Thymus (tissue), 11 donors: ENCODE data around the gene IQGAP3. TPM values are rescaled to one million over a fixed set of nuclear protein-coding genes. Genes with fewer than 3 reads are reported as not detected.

Experiments
- DNase-seq, 9 donors: peaks; one replicate each; pipeline ENCODE4 v3.0.0-alpha.2; 2013; ENCODE audit warnings: low spot score in 9 of 9, low read depth in 6 of 9, missing footprints in 1 of 9
- H3K27ac ChIP-seq, 2 donors: one replicate each; pipeline ENCODE4 v1.5.1; 2013; ENCODE audit warnings: control low read depth in 1 of 2, low read depth in 1 of 2, low read length in 1 of 2, mild to moderate bottlenecking in 1 of 2, moderate library complexity in 1 of 2
- H3K27me3 ChIP-seq, 2 donors: one replicate each; pipeline ENCODE4 v1.5.1; 2013; ENCODE audit warnings: low read length in 1 of 2; ENCODE audit not compliant: control insufficient read depth in 2 of 2, insufficient read depth in 1 of 2
- H3K36me3 ChIP-seq, 2 donors: one replicate each; pipeline ENCODE4 v1.5.1; 2013; ENCODE audit warnings: low read length in 1 of 2, mild to moderate bottlenecking in 1 of 2, moderate library complexity in 1 of 2; ENCODE audit not compliant: control insufficient read depth in 2 of 2, insufficient read depth in 2 of 2
- H3K4me1 ChIP-seq, 2 donors: one replicate each; pipeline ENCODE4 v1.5.1; 2013; ENCODE audit warnings: low read length in 2 of 2; ENCODE audit not compliant: control insufficient read depth in 2 of 2, insufficient read depth in 2 of 2
- H3K4me3 ChIP-seq, 2 donors: one replicate each; pipeline ENCODE4 v1.5.1; 2013; ENCODE audit warnings: low read length in 2 of 2, control low read depth in 1 of 2, mild to moderate bottlenecking in 1 of 2
- H3K9me3 ChIP-seq, 2 donors: one replicate each; pipeline ENCODE4 v1.5.1; 2013; ENCODE audit warnings: low read length in 1 of 2, mild to moderate bottlenecking in 1 of 2; ENCODE audit not compliant: control insufficient read depth in 2 of 2, insufficient read depth in 1 of 2
- WGBS: extraction: QIAGEN DNeasy Blood & Tissue Kit; methylation state at CpG from one replicate; pipeline ENCODE4 v1.1.7; 2013; 5-methylcytosine and 5-hydroxymethylcytosine counted together
- polyA plus RNA-seq: library from polyadenylated mRNA; stranded (reverse); fragments of 200-250 nt; gene quantifications from one replicate; pipeline ENCODE4 v1.2.3, GENCODE V29; 2013
- total RNA-seq: library from RNA; stranded (reverse); fragments of 120-200 nt; gene quantifications from one replicate; pipeline ENCODE4 v1.2.4, GENCODE V29; 2013
- donor health status: healthy.

IQGAP3 gene
- total and polyA plus RNA-seq, 2 donors = 1.0 to 2.5 TPM

DNA sequence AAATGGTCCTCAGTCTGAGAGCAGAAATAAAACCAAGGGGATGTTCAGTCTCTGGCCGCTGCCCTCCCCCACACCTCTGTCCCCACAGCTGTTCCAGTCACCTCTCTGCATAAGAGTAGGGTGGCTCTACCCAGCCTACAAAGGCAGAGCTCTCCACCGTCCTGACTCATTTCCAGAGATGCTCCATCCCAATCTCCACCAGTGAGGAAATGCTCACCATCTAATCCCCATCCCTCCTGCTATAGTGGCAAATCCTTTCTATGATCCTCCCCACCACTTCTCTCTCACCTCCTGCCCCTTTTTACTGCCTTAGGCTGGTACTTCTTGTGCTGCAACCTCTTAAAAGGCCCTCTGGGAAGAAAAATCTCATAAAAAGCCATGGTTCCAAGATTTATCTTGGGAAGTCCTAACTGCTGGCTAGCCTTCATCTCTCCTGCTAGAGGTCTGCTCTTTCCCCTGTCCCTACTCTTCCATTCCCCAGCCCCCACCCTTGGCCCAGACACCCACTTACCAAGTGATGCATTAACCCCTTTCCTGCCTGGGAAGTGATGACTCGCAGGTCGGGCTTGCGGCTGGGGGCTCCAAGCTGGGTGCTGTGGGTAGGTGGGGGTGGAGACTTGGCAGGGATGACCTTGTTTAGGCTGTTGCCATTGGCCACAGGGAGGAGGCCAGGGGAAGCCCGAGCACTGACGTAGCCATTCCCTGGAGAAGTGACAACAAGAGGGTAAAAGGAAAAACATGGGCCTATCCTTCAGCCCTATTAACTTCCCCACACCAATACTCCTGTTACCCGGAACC is 95.7 kb downstream of the IQGAP3 start:
- 88% methylated on average over 8 of the region's 8 CpGs for WGBS
- no peak for DNase-seq

DNA sequence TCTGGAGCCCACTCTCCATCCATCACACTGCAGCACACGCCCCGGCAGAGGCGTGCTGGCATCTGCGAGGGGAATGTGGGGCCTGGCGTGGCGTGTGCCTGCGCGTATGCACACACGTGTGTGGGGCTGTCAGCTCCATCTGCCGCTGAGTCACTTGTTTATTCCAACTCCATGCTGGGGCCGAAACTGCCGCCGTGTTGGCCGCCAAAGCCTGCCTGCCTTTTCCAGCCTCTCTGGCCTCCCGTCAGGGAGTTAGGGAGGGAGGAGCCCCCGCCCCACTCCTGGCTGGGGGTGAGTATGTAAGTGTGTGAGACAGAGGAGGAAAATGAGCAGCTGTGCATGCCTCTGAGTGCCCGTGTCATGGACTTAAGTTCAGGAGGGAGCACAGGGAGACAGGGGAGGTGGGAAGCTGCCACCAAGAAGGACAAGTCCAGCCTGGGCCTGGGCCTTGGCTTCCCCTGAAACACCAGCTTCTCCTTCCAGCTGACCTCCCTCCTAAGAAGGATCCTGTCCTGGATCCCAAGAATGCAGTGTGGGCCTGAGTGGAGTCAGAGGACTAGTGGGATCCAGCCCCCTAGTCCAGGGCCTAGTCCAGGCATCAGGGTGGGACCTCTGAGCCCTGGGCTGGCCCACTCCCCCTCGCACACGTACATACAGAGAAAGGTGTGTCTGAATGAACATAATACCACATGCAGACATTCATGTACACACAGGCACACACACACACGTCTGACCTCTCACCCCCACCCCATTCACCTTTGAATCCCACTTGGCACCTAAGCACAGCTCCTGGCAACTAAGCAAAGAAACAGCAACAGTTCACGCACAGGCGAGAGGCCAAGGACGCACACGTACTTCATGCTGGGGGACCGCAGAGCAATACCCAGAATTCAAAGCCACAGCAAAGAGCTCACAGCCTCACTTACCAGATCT is 96.5 kb downstream of the IQGAP3 start:
- no peak for DNase-seq
- H3K36me3 ChIP-seq = peaks cover 96% of the 10 kb centered on the region in 2 donors
- H3K27me3 ChIP-seq = no peaks in the 10 kb centered on the region
- H3K4me1 ChIP-seq = peaks cover under 1 to 7% of the 10 kb centered on the region in 2 donors
- no peak overlapping the region for H3K27ac ChIP-seq
- 94% methylated on average over 25 of the region's 25 CpGs for WGBS
- H3K4me3 ChIP-seq = no peak overlapping the region
- H3K9me3 ChIP-seq = no peaks in the 10 kb centered on the region

More for the DNA sequence above, 95.7 kb downstream of the IQGAP3 start:
- no peaks in the 10 kb centered on the region for H3K9me3 ChIP-seq
- H3K27ac ChIP-seq = no peak overlapping the region
- H3K4me3 ChIP-seq = no peak overlapping the region
- H3K4me1 ChIP-seq = peaks cover 5 to 15% of the 10 kb centered on the region in 2 donors
- no peaks in the 10 kb centered on the region for H3K27me3 ChIP-seq
- peaks cover 95 to 97% of the 10 kb centered on the region in 2 donors for H3K36me3 ChIP-seq

Other genes with a start within 250 kb of the IQGAP3 start
- 296 TPM for gene CCT3, start 234.3 kb downstream of the IQGAP3 start, total RNA-seq
- gene CCT3, start 234.3 kb downstream of the IQGAP3 start, polyA plus RNA-seq = 114 TPM
- gene TSACC, start 234.0 kb downstream of the IQGAP3 start, total RNA-seq = 0.71 TPM
- 0.27 TPM for gene TSACC, start 234.0 kb downstream of the IQGAP3 start, polyA plus RNA-seq
- 0.05 TPM for gene RHBG, start 203.4 kb downstream of the IQGAP3 start, total RNA-seq
- gene RHBG, start 203.4 kb downstream of the IQGAP3 start, polyA plus RNA-seq = 0.37 TPM
- 8.3 TPM for gene MEF2D, start 71.8 kb downstream of the IQGAP3 start, total RNA-seq
- gene MEF2D, start 71.8 kb downstream of the IQGAP3 start, polyA plus RNA-seq = 26.3 TPM
- gene TTC24, start 7.2 kb upstream of the IQGAP3 start, total RNA-seq = 12.9 TPM
- gene TTC24, start 7.2 kb upstream of the IQGAP3 start, polyA plus RNA-seq = 13.4 TPM
- 64.4 TPM for gene NAXE, start 19.2 kb upstream of the IQGAP3 start, total RNA-seq
- gene NAXE, start 19.2 kb upstream of the IQGAP3 start, polyA plus RNA-seq = 40.2 TPM
- 11.6 TPM for gene GPATCH4, start 28.9 kb upstream of the IQGAP3 start, total RNA-seq
- gene GPATCH4, start 28.9 kb upstream of the IQGAP3 start, polyA plus RNA-seq = 12.0 TPM
- 0.09 TPM for gene HAPLN2, start 46.9 kb upstream of the IQGAP3 start, total RNA-seq
- gene HAPLN2, start 46.9 kb upstream of the IQGAP3 start, polyA plus RNA-seq = 0.50 TPM
- gene BCAN, start 69.6 kb upstream of the IQGAP3 start, total RNA-seq = 0.24 TPM
- 0.43 TPM for gene BCAN, start 69.6 kb upstream of the IQGAP3 start, polyA plus RNA-seq
- 3.7 TPM for gene NES, start 104.8 kb upstream of the IQGAP3 start, total RNA-seq
- 3.3 TPM for gene NES, start 104.8 kb upstream of the IQGAP3 start, polyA plus RNA-seq
- 20.7 TPM for gene CRABP2, start 133.0 kb upstream of the IQGAP3 start, total RNA-seq
- 75.0 TPM for gene CRABP2, start 133.0 kb upstream of the IQGAP3 start, polyA plus RNA-seq
- 10.7 TPM for gene METTL25B, start 155.9 kb upstream of the IQGAP3 start, total RNA-seq
- gene METTL25B, start 155.9 kb upstream of the IQGAP3 start, polyA plus RNA-seq = 39.4 TPM
- 14.1 TPM for gene ISG20L2, start 156.2 kb upstream of the IQGAP3 start, total RNA-seq
- 12.0 TPM for gene ISG20L2, start 156.2 kb upstream of the IQGAP3 start, polyA plus RNA-seq
- 53.8 TPM for gene MRPL24, start 168.5 kb upstream of the IQGAP3 start, total RNA-seq
- 59.0 TPM for gene MRPL24, start 168.5 kb upstream of the IQGAP3 start, polyA plus RNA-seq
- 226 TPM for gene HDGF, start 179.1 kb upstream of the IQGAP3 start, total RNA-seq
- 116 TPM for gene HDGF, start 179.1 kb upstream of the IQGAP3 start, polyA plus RNA-seq
- 29.1 TPM for gene PRCC, start 195.0 kb upstream of the IQGAP3 start, total RNA-seq
- gene PRCC, start 195.0 kb upstream of the IQGAP3 start, polyA plus RNA-seq = 72.9 TPM
- 17.9 TPM for gene SH2D2A, start 244.3 kb upstream of the IQGAP3 start, total RNA-seq
- 44.8 TPM for gene SH2D2A, start 244.3 kb upstream of the IQGAP3 start, polyA plus RNA-seq